Upper lobe of left lung (tissue), 6 donors: ENCODE measurements around the gene COL20A1. TPM values are rescaled to one million over a fixed set of nuclear protein-coding genes. Genes with fewer than 3 reads are reported as not detected.
A peak's percentile ranks its signal among the peaks of the same experiment; 100 is the strongest.

Experiments
- ATAC-seq, 2 donors: fragments of 200-7000 bp; cut with Tn5 transposase; one replicate each; pipeline ENCODE4 v1.9.1; 2022; ENCODE audit warnings: mild to moderate bottlenecking in 2 of 2, moderate library complexity in 2 of 2; ENCODE audit not compliant: low FRiP score in 2 of 2
- DNase-seq, 2 donors: peaks; one replicate each; pipeline ENCODE4 v3.0.0-alpha.2; 2019 to 2020
- H3K27ac ChIP-seq, 4 donors: fragments of 200-600 bp; sonication (generic); one replicate each; pipeline ENCODE4 v1.5.1; 2016 to 2019
- H3K27me3 ChIP-seq, 4 donors: fragments of 200-600 bp; sonication (generic); one replicate each; pipeline ENCODE4 v1.5.1; 2017 to 2019
- H3K36me3 ChIP-seq, 4 donors: fragments of 200-600 bp; sonication (generic); one replicate each; pipeline ENCODE4 v1.5.1; 2016 to 2019
- H3K4me1 ChIP-seq, 4 donors: fragments of 200-600 bp; sonication (generic); one replicate each; pipeline ENCODE4 v1.5.1; 2018 to 2019
- H3K4me3 ChIP-seq, 4 donors: fragments of 200-600 bp; sonication (generic); one replicate each; pipeline ENCODE4 v1.5.1; 2017 to 2019; ENCODE audit warnings: mild to moderate bottlenecking in 2 of 4, moderate library complexity in 1 of 4
- H3K9me3 ChIP-seq, 4 donors: fragments of 200-600 bp; sonication (generic); one replicate each; pipeline ENCODE4 v1.5.1; 2018 to 2019
- CTCF ChIP-seq, 6 experiments: fragments of 450-650 bp in 4 of 6; fragments of 200-600 bp in 2 of 6; sonication (generic) in 2 of 6; IDR thresholded peaks; one replicate each; pipeline ENCODE4 v1.5.1; 2016 to 2019; ENCODE audit warnings: antibody characterized with exemption in 6 of 6
- EP300 ChIP-seq, 4 donors: sonication (generic); formaldehyde crosslinking; IDR thresholded peaks; one replicate each; pipeline ENCODE4 v1.5.1; 2017; ENCODE audit warnings: antibody characterized with exemption in 4 of 4, control low read depth in 2 of 4
- POLR2A ChIP-seq, 4 donors: fragments of 450-650 bp; IDR thresholded peaks; one replicate each; pipeline ENCODE4 v1.5.1; 2016 to 2017; ENCODE audit warnings: antibody characterized with exemption in 4 of 4, mild to moderate bottlenecking in 2 of 4
- POLR2AphosphoS5 ChIP-seq, 2 donors: sonication (generic); formaldehyde crosslinking; IDR thresholded peaks; one replicate each; pipeline ENCODE4 v1.5.1; 2017; ENCODE audit warnings: antibody characterized with exemption in 2 of 2
- WGBS, 2 donors: methylation state at CpG; one replicate each; pipeline ENCODE4 v1.1.5; 2017 to 2018; 5-methylcytosine and 5-hydroxymethylcytosine counted together
- total RNA-seq, 6 donors: library from RNA; depleted of rRNA in 4 of 6; stranded (reverse); fragments of >200 nt in 4 of 6; gene quantifications; one replicate each; pipeline versions ENCODE4 v1.1.0 to v1.2.1, GENCODE V29; 2016 to 2021
- donor health status: DM: no; HTN: no; CAD: no; lungs with moderate emphysema.
- donor health status: DM: no; HTN: yes; CAD: no; lungs with severe emphysema.

COL20A1 gene
- total RNA-seq, 6 donors from 2014 or later, result 0.03 TPM; not detected in 5

DNA sequence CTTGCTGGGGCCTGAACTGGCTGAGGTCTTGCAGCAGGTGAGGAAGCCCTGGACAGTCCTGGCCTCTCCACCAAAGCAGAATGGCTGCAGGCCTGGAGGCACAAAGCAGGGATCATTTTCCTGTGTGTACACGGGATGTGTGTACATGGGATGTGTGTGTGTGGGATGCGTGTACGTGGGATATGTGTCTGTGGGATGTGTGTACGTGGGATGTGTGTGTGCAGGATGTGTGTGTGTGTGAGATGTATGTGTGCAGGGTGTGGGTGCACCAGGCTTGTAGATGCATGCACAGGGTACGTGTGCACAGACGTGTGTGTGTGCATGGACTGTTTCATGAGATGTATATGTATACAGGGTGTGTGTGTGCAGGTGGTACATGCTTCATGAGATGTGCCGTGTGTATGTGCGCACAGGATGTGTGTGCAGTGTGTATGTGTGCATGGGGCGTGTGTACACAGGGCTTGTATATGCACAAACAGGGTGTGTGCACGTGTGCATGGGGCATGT is 76.1 kb downstream of the COL20A1 start:
- ATAC-seq, result no peak
- no peaks in the 10 kb centered on the region for H3K9me3 ChIP-seq
- H3K36me3 ChIP-seq, result no peaks in the 10 kb centered on the region
- no peak for DNase-seq
- H3K27ac ChIP-seq, result no peak overlapping the region
- peaks cover 0 to 15% (median 0%) of the 10 kb centered on the region in 4 donors for H3K27me3 ChIP-seq
- no peak overlapping the region for H3K4me3 ChIP-seq
- no peaks in the 10 kb centered on the region for H3K4me1 ChIP-seq
- TF ChIP-seq POLR2AphosphoS5 (IDR thresholded peaks at IDR 0.05), result no peak
- TF ChIP-seq CTCF (IDR thresholded peaks at IDR 0.05), result no peak
- no peak for TF ChIP-seq POLR2A (IDR thresholded peaks at IDR 0.05)
- TF ChIP-seq EP300 (IDR thresholded peaks at IDR 0.05), result no peak
- 90 to 91% methylated on average over 10 of the region's 10 CpGs for WGBS, 2 donors

DNA sequence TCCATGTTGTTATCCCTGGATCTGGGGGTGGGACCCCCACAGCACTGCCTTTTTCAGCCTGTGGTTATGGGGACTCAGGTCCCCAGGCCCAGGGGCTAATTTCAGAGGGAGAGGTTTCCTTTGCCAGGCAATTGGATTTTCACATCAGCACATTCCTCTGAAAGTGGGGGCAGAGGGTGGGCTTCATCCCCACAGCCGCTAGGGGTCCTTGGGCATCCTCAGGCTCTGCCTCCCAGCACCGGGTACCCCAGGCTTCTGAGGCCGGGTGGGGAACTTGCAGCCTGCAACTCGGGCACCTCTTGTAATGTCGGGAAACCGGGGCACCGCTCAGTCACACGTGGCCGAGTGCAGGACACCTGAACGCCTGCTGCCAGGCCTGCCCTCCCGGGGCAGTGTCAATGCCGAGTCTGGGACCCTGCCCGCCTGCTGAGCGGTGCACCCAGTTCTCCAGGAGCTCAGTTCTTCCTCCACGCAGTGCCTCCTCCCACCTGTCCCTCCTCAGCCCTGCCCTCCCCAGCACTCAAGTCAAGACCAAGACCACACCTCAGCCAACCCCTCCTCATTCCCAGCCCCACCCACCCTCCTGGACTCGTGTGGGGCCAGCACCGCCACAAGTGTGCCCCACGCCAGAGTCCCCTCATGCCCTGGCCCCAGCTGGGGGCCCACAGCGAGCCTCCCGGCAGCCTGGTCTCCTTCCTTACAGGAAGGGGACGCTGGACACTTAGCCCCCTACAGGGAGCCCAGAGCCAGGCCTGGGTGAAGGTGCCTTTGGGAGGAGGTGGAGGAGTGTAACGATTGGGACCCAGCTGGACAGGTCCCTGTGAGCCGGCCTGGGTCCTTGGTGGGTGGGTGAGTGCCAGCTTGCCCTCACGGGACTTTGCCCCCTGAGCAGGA is 77.0 kb downstream of the COL20A1 start:
- Histone ChIP-seq H3K4me1 (no peaks in the 10 kb centered on the region), H3K36me3 (no peaks in the 10 kb centered on the region), H3K27me3 (peaks cover 0 to 20% (median 0%) of the 10 kb centered on the region in 4 donors), H3K9me3 (no peaks in the 10 kb centered on the region), H3K27ac (no peak overlapping the region), H3K4me3 (no peak overlapping the region)
- DNase-seq (peak in 1 of 2 donors; percentile 59), ATAC-seq (no peak)
- no peak for TF ChIP-seq POLR2A (IDR thresholded peaks at IDR 0.05)
- no peak for TF ChIP-seq EP300 (IDR thresholded peaks at IDR 0.05)
- no peak for TF ChIP-seq CTCF (IDR thresholded peaks at IDR 0.05)
- TF ChIP-seq POLR2AphosphoS5 (IDR thresholded peaks at IDR 0.05), result no peak
- 53 to 56% methylated on average over 5 to 14 of the region's 24 CpGs for WGBS, 2 donors

DNA sequence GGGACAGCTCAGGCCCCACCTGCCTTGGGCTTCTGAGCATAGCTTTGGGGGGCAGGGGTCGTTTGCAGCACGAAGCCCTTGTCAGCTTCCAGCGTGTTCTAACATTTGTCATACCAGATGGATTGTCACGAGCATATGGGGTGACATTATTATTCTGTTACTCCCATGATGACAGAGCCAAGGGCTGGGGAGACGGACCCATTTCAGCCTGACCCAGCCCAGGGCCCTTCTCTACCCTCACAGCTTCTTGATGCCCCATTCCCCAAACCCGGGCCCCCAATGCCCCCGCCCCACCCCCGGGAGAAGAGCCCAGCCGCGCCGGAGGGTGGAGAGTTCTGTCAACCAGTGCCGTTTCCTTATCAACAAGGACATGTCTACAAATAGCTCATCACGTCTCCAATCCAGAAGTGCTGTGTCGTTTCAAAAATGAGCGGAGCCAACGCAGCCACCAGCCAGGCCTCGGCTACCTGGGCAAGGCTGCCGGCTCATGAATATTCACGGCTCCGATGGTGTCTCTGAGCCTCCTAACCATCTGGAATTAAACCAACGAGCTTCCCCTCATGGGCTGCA is 77.7 kb downstream of the COL20A1 start:
- WGBS, 2 donors, result 19 to 35% methylated on average over 15 to 20 of the region's 21 CpGs
- TF ChIP-seq CTCF (IDR thresholded peaks at IDR 0.05) (no peak), POLR2A (IDR thresholded peaks at IDR 0.05) (no peak), POLR2AphosphoS5 (IDR thresholded peaks at IDR 0.05) (no peak), EP300 (IDR thresholded peaks at IDR 0.05) (no peak)
- ATAC-seq (no peak), DNase-seq (peak in 1 of 2 donors; percentile 51)
- Histone ChIP-seq H3K36me3 (no peaks in the 10 kb centered on the region), H3K27ac (no peak overlapping the region), H3K27me3 (peaks cover 0 to 25% (median 0%) of the 10 kb centered on the region in 4 donors), H3K9me3 (no peaks in the 10 kb centered on the region), H3K4me3 (no peak overlapping the region), H3K4me1 (no peaks in the 10 kb centered on the region)

GRCh38 chr20:63371291-63371865 is 78.4 kb downstream of the COL20A1 start:
- no peak for ATAC-seq
- peaks cover 0 to 25% (median 0%) of the 10 kb centered on the region in 4 donors for H3K27me3 ChIP-seq
- no peaks in the 10 kb centered on the region for H3K9me3 ChIP-seq
- no peak for TF ChIP-seq CTCF (IDR thresholded peaks at IDR 0.05)
- no peak for TF ChIP-seq EP300 (IDR thresholded peaks at IDR 0.05)
- TF ChIP-seq POLR2AphosphoS5 (IDR thresholded peaks at IDR 0.05), result no peak
- TF ChIP-seq POLR2A (IDR thresholded peaks at IDR 0.05), result no peak
- H3K4me3 ChIP-seq, result no peak overlapping the region
- no peak overlapping the region for H3K27ac ChIP-seq
- no peaks in the 10 kb centered on the region for H3K36me3 ChIP-seq
- H3K4me1 ChIP-seq, result no peaks in the 10 kb centered on the region
- peak in 1 of 2 donors; percentile 65 for DNase-seq
- WGBS, 2 donors, result 70% methylated on average over 2 to 23 of the region's 28 CpGs
